Measurements from ENCODE around the gene FAM217A.

FAM217A gene

DNA sequence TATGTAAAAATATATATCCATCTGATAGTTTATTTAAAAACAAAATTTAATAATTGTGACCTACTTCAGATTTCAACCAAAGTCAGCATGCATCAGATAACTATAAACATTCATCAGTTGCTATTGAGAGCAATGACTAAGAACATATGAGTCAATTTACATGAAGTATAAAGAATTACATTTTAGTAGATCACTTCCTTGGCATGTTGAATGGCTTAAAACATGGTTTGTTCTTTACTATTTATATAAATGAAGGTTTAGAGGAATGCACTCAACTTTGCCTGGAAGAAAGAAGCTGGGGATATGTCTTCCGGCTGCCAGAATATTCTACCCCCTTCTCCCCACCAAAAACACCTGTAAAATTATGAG is 6.4 kb upstream of the FAM217A start:
- no peaks in the 10 kb centered on the region for H3K9me3 ChIP-seq (ENCODE audit: control insufficient read depth, insufficient read depth, low read length)
- H3K27me3 ChIP-seq (ENCODE audit: control insufficient read depth, insufficient read depth, low read length) = no peaks in the 10 kb centered on the region
- H3K36me3 ChIP-seq (ENCODE audit: control insufficient read depth, insufficient read depth, low read length) = no peaks in the 10 kb centered on the region
- no peak overlapping the region for H3K27ac ChIP-seq (ENCODE audit: low read length)
- no peak for DNase-seq (ENCODE audit: low read depth, low spot score)
- no CpG with 5 or more reads among the region's 1 CpG for WGBS (ENCODE audit: insufficient coverage, insufficient read length)
- no peaks in the 10 kb centered on the region for H3K4me1 ChIP-seq (ENCODE audit: control insufficient read depth, insufficient read depth, low read length)
- H3K4me3 ChIP-seq (ENCODE audit: low read length) = no peak overlapping the region

DNA sequence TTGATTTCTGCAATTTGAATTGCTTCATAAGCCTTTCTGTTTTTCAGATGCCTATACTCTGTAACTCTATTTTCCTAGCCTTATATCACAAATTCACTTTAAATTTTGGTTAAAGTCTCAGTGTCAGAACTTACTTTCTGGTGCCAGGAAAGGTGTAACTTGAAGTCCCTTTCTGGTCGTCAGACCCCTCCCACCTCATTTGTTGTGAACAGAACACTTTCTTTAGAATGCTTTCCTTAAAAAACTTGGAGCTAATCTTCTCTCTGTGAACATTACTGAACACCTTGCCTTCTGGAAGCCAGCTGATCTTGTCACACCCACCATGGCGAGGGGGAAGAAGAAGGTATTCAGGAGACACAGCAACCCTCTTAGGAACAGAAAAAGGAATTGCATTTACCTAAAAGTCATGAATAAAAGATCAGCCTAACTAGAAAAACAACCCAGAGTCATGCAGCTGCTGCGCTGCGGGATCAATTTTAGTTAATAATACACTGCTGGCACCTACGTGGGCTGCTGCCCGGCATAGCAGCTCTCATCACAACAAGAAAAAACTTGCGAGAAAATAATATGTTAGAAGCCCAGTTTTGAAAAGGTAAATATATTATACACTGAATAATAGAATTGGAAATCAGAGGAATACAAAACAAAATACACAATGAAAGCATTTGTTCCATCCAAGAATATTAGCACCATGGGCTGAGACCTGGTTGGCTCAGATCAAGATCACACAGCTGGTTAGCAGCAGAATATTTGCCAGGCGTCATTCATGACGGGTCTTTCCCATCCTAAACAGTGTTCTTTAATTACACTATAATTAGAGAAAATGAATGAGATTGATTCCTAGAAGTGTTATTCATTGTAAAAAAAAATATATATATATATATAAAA is 5.8 kb upstream of the FAM217A start:
- Histone ChIP-seq H3K4me3 (ENCODE audit: low read length) (no peak overlapping the region), H3K4me1 (ENCODE audit: control insufficient read depth, insufficient read depth, low read length) (no peaks in the 10 kb centered on the region), H3K36me3 (ENCODE audit: control insufficient read depth, insufficient read depth, low read length) (no peaks in the 10 kb centered on the region), H3K27me3 (ENCODE audit: control insufficient read depth, insufficient read depth, low read length) (no peaks in the 10 kb centered on the region), H3K27ac (ENCODE audit: low read length) (no peak overlapping the region), H3K9me3 (ENCODE audit: control insufficient read depth, insufficient read depth, low read length) (no peaks in the 10 kb centered on the region)
- WGBS (ENCODE audit: insufficient coverage, insufficient read length) = no CpG with 5 or more reads among the region's 9 CpGs
- no peak for DNase-seq (ENCODE audit: low read depth, low spot score)

DNA sequence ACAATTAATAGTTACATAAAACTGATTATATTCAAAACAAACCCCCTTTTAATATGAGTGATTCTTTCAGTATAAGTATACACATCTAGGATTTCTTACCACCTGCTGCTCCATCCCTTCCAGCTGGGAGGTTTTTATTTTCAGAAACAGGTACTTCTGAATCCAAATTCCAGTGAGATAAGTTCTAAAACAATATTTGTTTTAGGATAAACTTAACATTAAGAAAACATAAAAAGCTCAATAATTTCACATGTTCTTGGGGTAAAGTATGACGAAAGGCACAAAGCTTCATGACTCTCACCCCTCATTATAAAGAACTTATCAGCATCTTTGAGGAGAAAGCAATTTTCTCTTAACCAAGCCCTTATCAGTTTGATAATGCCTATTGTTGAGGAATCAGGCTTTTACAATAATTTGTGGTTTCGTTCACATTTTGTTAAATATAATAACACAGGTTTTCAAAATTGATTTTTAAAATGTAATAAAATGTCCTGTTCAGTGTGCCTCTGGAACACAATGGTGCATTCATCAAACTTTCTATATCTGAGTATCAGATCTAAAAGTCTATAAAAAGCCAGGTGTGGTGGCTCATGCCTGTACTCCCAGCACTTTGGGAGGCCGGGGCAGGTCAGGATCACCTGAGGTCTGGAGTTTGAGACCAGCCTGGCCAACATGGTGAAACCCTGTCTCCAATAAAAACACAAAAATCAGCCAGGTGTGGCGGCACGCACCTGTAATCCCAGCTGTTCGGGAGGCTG is 4.3 kb downstream of the FAM217A start:
- Histone ChIP-seq H3K36me3 (ENCODE audit: control insufficient read depth, insufficient read depth, low read length) (no peaks in the 10 kb centered on the region), H3K4me1 (ENCODE audit: control insufficient read depth, insufficient read depth, low read length) (no peaks in the 10 kb centered on the region), H3K27ac (ENCODE audit: low read length) (no peak overlapping the region), H3K9me3 (ENCODE audit: control insufficient read depth, insufficient read depth, low read length) (no peaks in the 10 kb centered on the region), H3K4me3 (ENCODE audit: low read length) (no peak overlapping the region), H3K27me3 (ENCODE audit: control insufficient read depth, insufficient read depth, low read length) (no peaks in the 10 kb centered on the region)
- no peak for DNase-seq (ENCODE audit: low read depth, low spot score)
- WGBS (ENCODE audit: insufficient coverage, insufficient read length) = no CpG with 5 or more reads among the region's 6 CpGs

DNA sequence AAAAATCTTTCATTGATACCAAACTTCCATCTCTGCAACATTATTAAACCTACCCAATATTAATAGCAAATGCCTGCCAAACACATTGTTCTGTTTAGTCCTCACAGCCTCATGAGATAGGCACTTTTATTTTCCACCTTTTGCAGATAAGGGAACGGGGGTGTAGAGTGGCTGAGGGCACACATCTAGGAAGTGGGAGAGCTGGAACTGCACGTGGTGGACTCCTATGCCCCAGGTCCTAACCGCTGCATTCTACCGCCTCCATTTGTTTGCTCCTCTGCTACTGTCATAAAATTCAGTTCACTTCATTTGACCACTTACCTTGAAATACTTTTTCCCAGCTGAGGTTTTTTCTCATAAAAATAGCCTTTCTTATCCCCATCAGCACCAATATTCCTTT is 7.6 kb downstream of the FAM217A start:
- WGBS (ENCODE audit: insufficient coverage, insufficient read length) = no CpG with 5 or more reads among the region's 4 CpGs
- DNase-seq (ENCODE audit: low read depth, low spot score) = no peak

DNA sequence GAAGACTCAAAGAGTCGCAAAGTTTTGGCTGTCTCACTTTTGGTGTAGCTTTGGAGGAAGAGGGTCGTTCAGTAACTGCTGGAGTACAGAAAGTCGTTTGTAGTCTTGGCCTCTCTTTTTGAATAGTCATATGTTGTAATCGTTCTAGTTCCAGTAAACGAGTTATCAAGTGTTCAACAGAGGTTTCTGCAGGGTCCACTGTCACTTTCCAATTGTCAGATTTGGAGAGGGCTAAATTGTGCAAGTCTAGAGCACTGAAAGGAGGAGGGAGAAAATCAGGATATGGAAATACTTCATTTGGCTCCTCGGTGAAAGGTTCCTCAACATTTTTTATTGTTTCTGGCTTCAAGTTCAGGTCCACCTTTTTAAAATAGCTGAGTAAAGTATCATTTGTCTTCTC is 9.7 kb downstream of the FAM217A start:
- no peak for DNase-seq (ENCODE audit: low read depth, low spot score)
- WGBS (ENCODE audit: insufficient coverage, insufficient read length) = no CpG with 5 or more reads among the region's 6 CpGs
- no peaks in the 10 kb centered on the region for H3K4me1 ChIP-seq (ENCODE audit: control insufficient read depth, insufficient read depth, low read length)
- no peaks in the 10 kb centered on the region for H3K27me3 ChIP-seq (ENCODE audit: control insufficient read depth, insufficient read depth, low read length)
- H3K9me3 ChIP-seq (ENCODE audit: control insufficient read depth, insufficient read depth, low read length) = no peaks in the 10 kb centered on the region
- no peak overlapping the region for H3K27ac ChIP-seq (ENCODE audit: low read length)
- H3K36me3 ChIP-seq (ENCODE audit: control insufficient read depth, insufficient read depth, low read length) = no peaks in the 10 kb centered on the region; the same call in 1 of the 2 replicates
- H3K4me3 ChIP-seq (ENCODE audit: low read length) = no peak overlapping the region

More for the DNA sequence above, 7.6 kb downstream of the FAM217A start:
- Histone ChIP-seq H3K36me3 (ENCODE audit: control insufficient read depth, insufficient read depth, low read length) (no peaks in the 10 kb centered on the region), H3K9me3 (ENCODE audit: control insufficient read depth, insufficient read depth, low read length) (no peaks in the 10 kb centered on the region), H3K27me3 (ENCODE audit: control insufficient read depth, insufficient read depth, low read length) (no peaks in the 10 kb centered on the region), H3K4me3 (ENCODE audit: low read length) (no peak overlapping the region), H3K4me1 (ENCODE audit: control insufficient read depth, insufficient read depth, low read length) (no peaks in the 10 kb centered on the region), H3K27ac (ENCODE audit: low read length) (no peak overlapping the region)

DNA sequence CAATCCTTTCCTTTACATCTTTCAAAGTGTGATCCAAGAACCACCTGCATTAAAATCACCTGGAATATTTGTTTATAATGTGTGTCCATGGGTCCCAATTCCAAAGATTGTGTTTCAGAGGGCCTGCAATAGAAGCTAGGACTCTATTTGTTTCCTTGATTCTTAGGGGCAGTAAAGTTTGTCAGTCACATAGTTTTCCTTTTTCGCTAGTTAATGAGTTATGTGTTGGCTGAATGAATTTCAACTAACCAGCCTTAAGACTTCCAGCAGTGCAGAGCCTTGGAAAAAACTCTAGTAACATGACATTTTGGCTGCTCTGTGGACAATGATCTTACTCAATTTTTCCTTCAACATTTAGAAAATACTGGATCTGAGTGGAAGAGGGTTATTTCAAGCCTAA is 11.3 kb downstream of the FAM217A start:
- H3K27ac ChIP-seq (ENCODE audit: low read length) = no peak overlapping the region
- no peaks in the 10 kb centered on the region for H3K9me3 ChIP-seq (ENCODE audit: control insufficient read depth, insufficient read depth, low read length)
- H3K4me3 ChIP-seq (ENCODE audit: low read length) = no peak overlapping the region
- H3K27me3 ChIP-seq (ENCODE audit: control insufficient read depth, insufficient read depth, low read length) = no peaks in the 10 kb centered on the region
- DNase-seq (ENCODE audit: low read depth, low spot score) = no peak
- H3K4me1 ChIP-seq (ENCODE audit: control insufficient read depth, insufficient read depth, low read length) = no peaks in the 10 kb centered on the region
- no CpG with 5 or more reads among the region's 1 CpG for WGBS (ENCODE audit: insufficient coverage, insufficient read length)
- no peaks in the 10 kb centered on the region; the same call in 1 of the 2 replicates for H3K36me3 ChIP-seq (ENCODE audit: control insufficient read depth, insufficient read depth, low read length)

DNA sequence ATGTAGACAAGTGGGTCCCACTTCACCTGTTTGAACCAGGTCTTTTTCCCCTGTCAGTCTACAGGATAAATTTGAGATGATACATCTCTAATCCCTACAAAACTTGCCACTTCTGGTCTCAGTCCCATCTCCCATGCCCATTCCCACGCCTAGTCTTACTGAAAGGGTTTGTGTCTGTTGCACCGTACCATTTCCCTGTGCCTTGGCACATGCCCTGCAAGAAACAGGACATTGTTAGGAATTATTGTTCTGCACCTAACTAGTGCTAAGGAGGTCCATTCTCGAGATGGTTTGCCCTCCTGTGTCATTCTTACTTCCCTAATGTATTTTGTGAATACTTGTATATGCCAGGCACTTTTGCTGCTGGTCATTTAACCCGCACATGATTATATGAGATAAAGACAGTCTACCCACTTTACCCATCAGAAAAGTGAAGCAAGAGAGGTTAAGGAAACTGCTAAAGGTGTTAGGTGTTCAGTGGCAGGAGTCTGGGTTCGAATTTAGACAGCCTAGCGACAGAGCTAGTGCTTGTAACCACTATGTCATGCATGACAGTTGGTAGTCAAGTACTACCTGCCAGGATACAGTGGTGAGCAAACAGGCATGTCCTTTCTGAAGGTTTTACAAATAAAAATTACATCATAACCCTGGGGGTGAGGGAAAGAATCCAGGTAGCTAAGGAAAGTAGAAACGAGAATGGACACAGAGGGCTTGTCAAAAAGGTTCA is 12.7 kb downstream of the FAM217A start:
- DNase-seq (ENCODE audit: low read depth, low spot score) = no peak
- no CpG with 5 or more reads among the region's 7 CpGs for WGBS (ENCODE audit: insufficient coverage, insufficient read length)
- H3K36me3 ChIP-seq (ENCODE audit: control insufficient read depth, insufficient read depth, low read length) = peaks cover 2% of the 10 kb centered on the region; the same call in 1 of the 2 replicates
- no peak overlapping the region for H3K27ac ChIP-seq (ENCODE audit: low read length)
- H3K27me3 ChIP-seq (ENCODE audit: control insufficient read depth, insufficient read depth, low read length) = no peaks in the 10 kb centered on the region
- no peaks in the 10 kb centered on the region for H3K4me1 ChIP-seq (ENCODE audit: control insufficient read depth, insufficient read depth, low read length)
- H3K4me3 ChIP-seq (ENCODE audit: low read length) = no peak overlapping the region
- no peaks in the 10 kb centered on the region for H3K9me3 ChIP-seq (ENCODE audit: control insufficient read depth, insufficient read depth, low read length)

DNA sequence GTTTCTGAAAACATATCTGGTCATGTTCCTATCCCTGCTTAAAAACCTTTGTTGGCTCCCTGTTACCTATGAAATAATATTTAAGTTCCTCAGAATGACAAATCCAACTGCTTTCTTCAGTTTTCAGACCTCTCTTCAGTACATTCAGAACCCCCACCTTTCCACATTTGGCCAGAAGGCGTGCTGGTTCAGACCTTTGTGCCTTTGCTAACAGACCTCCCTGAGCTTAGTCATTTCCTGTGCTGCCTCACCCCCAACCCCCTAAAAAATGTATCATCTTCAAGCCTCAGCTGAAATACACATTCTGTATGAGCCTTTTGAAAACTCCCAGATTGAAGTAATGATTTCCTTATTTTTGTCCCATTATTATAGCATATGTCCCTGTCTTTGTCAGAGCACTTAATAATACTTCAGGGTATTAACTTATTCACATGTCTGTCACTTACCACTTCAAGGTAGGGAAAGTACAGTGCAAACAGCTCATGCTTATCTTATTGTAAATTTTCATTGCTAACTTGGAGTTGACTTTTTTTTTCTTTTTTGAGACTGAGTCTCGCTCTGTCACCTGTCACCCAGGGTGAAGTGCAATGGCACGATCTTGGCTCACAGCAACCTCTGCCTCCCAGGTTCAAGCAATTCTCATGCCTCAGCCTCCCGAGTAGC is 19.7 kb downstream of the FAM217A start:
- no peak overlapping the region for H3K27ac ChIP-seq (ENCODE audit: low read length)
- H3K27me3 ChIP-seq (ENCODE audit: control insufficient read depth, insufficient read depth, low read length) = no peaks in the 10 kb centered on the region
- H3K4me3 ChIP-seq (ENCODE audit: low read length) = no peak overlapping the region
- WGBS (ENCODE audit: insufficient coverage, insufficient read length) = no CpG with 5 or more reads among the region's 4 CpGs
- H3K9me3 ChIP-seq (ENCODE audit: control insufficient read depth, insufficient read depth, low read length) = no peaks in the 10 kb centered on the region
- no peak for DNase-seq (ENCODE audit: low read depth, low spot score)
- peaks cover 12% of the 10 kb centered on the region; the same call in 1 of the 2 replicates for H3K36me3 ChIP-seq (ENCODE audit: control insufficient read depth, insufficient read depth, low read length)
- no peaks in the 10 kb centered on the region for H3K4me1 ChIP-seq (ENCODE audit: control insufficient read depth, insufficient read depth, low read length)

DNA sequence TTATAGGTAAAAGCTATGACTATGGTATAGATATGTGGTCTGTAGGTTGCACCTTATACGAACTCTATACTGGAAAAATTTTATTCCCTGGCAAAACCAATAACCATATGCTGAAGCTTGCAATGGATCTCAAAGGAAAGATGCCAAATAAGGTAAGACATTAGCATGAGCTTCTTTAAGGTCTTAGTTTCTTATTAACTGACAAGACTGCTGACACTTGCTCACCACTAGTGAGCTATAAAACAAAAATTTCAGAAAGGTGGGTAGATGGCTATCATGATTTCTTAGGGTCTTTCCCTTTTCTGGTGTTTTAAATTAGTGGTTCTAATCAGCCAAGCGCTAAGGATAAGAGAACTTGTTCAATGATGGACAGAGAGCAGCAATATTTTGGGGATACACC is 21.9 kb downstream of the FAM217A start:
- no peak overlapping the region for H3K27ac ChIP-seq (ENCODE audit: low read length)
- H3K36me3 ChIP-seq (ENCODE audit: control insufficient read depth, insufficient read depth, low read length) = peaks cover 15% of the 10 kb centered on the region; the same call in 1 of the 2 replicates
- H3K9me3 ChIP-seq (ENCODE audit: control insufficient read depth, insufficient read depth, low read length) = no peaks in the 10 kb centered on the region
- DNase-seq (ENCODE audit: low read depth, low spot score) = no peak
- no CpG with 5 or more reads among the region's 2 CpGs for WGBS (ENCODE audit: insufficient coverage, insufficient read length)
- H3K27me3 ChIP-seq (ENCODE audit: control insufficient read depth, insufficient read depth, low read length) = no peaks in the 10 kb centered on the region
- no peaks in the 10 kb centered on the region for H3K4me1 ChIP-seq (ENCODE audit: control insufficient read depth, insufficient read depth, low read length)
- no peak overlapping the region for H3K4me3 ChIP-seq (ENCODE audit: low read length)
